Activated T-cell treated with anti-CD3 and anti-CD28 coated beads for 24 hours (primary cell): Measurements from ENCODE around the gene ZFP36L2.
A peak's percentile ranks its signal among the peaks of the same experiment; 100 is the strongest.

Experiments
- DNase-seq: peaks from one replicate; pipeline ENCODE4 v3.0.0-alpha.2; 2020; ENCODE audit warnings: low read depth

ZFP36L2 gene

GRCh38 chr2:43223521-43224001 lies 2.8 kb downstream of the ZFP36L2 start:
- DNase-seq = no peak

DNA sequence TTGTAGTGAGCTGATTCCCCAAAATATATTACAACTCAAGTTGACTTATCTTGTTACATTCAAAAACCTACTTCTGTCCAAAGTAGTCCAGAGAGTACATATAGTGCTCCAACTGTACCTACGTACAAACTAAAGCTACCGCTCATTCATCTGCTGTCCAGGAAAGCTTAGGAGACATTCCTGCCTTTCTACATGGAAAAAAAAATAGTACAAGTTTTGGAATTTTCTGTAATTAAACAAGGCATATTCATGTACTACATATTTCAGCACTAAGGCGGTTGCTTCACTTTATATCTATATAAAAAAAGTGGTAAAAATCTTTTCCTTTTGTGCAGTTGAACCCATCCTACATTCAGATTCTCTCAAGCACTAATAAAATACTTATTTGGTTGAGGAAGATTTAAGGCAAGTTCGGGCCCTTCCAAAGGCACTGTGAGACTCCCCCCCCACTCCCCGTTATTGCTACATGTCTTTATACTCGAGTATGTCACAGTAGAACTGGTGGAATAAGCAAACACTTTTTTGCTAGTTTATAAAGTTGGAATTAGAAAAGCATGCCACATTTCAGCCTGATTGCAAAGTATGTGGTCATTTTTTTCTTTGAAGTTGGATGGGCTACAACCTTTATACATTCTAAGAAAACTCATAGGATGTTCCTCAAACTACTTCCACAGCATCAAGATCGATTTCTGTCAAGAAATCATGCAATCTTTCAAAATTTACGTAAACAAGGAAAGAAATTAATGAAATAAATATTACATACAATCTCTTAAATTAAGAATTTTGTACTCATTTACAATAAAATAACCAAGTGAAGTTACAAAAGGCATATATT lies 3.7 kb downstream of the ZFP36L2 start:
- no peak for DNase-seq

GRCh38 chr2:43221763-43222474 lies 4.5 kb downstream of the ZFP36L2 start:
- DNase-seq = peak; percentile 53

DNA sequence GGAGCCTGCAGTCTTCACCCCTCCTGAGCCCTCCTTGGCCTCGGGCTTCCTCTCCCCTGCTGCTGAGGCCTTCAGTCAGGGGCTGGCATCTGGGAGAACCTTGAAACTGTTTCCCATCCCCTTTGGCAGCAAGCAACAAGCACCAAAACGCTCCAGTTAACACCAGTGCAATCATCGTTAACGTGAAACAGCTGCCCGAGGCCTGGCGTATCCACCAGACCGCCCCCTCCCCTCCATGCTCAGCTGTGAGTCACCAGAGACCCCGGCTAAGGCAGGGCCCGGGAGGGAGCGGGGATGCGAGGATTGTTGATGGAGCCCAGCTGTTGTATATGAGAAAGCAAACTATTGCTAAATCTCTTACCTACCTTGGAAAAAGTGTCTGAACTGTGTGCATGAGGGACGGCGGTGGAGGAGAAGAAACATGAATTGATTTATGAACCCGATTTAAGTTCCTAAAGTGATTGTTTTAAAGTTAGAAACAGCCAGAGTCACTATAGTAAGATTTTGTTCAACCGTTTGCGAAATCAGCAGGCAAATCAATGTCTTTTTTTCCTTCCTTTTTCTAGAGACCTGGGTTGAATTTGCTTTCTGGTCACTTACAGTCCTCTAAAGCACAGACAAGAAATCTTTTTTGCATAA lies 5.2 kb downstream of the ZFP36L2 start:
- DNase-seq = no peak

DNA sequence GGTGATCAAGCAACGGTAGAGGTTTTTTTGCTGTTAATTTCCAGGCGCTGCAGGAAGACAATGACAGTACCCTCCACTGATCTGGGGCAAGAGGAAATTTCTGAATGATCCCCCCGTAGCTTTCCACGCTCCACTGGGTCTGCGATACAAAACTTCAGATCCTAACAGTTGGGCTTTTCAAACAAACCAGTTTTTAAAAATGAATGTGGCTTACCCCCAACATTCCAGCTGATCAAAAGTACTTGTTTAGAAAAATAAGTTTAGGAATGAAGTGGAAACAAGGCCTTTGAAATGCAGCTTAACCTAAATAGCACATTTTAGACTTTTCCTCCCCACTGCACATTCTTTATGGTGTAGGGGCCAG lies 5.7 kb downstream of the ZFP36L2 start:
- DNase-seq = no peak

- no peak for DNase-seq
Measured at GRCh38 chr2:43220229-43220751, 6.1 kb downstream of the ZFP36L2 start.

GRCh38 chr2:43219383-43220228 lies 6.8 kb downstream of the ZFP36L2 start:
- DNase-seq = peak; percentile 66

- DNase-seq = peak; percentile 44
Measured at GRCh38 chr2:43218702-43219382, 7.6 kb downstream of the ZFP36L2 start.

GRCh38 chr2:43218155-43218701 lies 8.2 kb downstream of the ZFP36L2 start:
- DNase-seq = no peak

DNA sequence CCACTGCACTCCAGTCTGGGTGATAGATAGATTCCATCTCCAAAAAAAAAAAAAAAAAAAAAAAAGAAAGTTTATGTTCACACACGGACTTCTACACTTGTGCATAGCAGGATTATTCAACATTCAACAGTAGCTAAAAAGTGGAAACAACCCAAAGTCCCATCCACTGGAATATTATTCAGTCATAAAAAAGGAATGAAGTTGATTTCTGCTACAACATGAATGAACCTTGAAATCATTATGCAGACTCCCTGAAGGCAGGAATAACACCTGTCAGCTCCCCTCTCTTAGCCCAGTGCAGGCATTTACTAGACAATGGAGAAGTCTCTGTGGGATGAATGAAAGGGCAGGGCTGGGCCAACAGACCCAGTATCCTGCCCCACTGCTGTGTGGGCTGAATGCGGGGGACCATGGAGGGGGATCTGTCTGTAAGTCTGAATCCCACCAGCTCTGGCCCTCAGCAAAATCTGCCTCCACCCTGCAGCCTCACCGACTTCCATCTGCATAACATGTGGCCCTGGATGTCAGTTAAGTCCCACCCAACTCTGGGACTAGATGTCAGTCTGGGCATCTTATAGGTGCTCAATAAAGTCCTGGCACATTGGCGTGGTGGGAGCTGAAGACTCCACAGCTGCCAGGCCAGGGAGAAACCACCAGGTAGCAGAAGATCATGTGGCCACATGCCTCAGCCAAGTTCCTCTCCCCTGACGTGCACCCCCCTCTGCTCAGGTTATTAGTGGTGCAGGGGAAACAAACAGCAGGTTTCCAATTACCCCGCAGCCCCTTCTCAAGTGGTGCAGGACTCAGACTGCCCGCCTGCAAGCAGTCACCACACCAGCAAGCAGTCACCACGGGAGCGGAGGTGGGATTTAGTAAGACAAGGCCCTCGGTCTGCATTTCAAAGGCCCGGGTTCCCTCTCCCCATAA lies 8.9 kb downstream of the ZFP36L2 start:
- DNase-seq = no peak

GRCh38 chr2:43216629-43217028 lies 9.8 kb downstream of the ZFP36L2 start:
- no peak for DNase-seq

GRCh38 chr2:43215673-43216255 lies 10.6 kb downstream of the ZFP36L2 start:
- DNase-seq = no peak

DNA sequence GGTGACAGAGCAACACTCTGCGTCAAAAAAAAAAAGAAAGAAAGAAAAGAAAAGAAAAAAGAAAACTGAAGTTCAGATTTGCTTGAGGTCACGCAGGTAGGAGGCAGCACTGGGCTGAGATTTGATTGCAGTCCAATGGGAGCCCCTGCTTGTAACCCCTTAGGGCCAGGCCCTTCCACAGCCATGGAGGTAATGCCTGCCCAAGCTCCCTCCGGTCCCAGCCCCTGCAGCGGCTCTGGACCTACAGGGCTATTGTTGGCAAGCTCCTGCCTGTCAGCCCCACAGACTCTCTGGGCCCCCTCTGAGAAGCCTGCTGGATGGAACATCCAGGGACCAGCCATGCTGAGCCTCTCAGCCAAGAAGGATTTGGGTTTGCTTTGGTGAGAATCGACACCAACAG lies 12.2 kb downstream of the ZFP36L2 start:
- DNase-seq = no peak

- no peak for DNase-seq
Measured at GRCh38 chr2:43212931-43213330, 13.5 kb downstream of the ZFP36L2 start.

DNA sequence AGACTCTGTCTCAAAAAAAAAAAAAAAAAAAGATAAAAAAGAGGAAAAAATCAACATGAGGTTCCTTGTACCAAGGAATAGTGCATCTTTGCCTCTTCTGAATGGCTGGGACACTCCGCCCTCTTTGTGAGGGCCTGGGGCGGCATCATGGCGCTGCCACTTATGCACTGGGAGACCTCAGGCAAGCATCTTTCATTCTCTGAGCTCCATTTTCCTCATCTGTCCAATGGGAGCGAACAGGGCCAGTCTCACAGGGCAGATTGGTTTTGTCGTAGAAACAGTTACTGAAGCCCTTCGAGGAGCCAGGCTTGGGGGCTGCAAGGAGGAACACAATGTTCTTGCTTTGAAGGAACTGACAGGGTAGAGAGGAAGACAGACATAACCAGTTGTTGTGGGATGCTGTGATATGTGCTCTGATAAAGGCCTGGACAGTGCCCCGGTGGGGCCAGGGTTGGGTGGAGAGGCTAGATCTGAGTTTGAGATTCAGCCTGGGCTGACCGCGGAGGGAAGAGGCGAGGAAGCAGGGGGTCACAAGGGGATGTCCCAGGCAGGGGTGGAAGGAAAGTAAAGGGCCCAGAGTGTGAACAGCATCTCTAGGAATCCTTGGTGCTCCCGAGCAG lies 14.1 kb downstream of the ZFP36L2 start:
- no peak for DNase-seq

GRCh38 chr2:43210467-43211303 lies 15.7 kb downstream of the ZFP36L2 start:
- no peak for DNase-seq

- DNase-seq = no peak
Measured at GRCh38 chr2:43210125-43210466, 16.3 kb downstream of the ZFP36L2 start.

DNA sequence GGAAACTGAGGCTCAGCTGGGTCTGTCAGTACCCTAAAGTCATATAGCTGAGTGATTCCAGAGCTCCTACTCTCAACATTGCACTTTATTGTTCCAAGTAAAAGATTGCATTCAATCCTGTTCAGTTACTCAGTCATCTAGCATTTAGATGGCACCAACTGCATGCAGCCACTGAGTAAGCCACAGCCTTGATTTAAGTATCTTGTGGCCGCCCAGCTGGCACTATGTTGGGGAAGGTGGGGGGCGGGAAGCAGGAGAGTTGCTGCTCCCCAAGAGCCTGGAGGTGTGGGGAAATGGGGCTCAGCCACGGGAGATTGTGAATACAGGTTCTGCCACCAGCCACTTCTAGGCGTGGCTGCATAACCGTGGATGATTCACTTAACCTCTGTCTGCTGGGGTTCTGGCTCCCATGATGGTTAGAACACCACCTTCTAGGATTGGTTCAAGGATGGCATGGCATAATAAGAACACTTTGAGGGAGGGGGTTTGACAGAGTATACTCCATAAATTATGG lies 17.1 kb downstream of the ZFP36L2 start:
- no peak for DNase-seq
